BLaER1 (cell line): ENCODE data around the gene KRT6A.
"Not testable (repeated sequence)": the region's sequence is repeated elsewhere in the genome, so short reads cannot be mapped to it uniquely, and the experiment has no call there.

ENCODE experiments used
- H3K27ac ChIP-seq: shearing (Covaris generic); formaldehyde crosslinking; 2 replicates; pipeline ENCODE4 v1.8.1; 2022
- H3K27me3 ChIP-seq: shearing (Covaris generic); formaldehyde crosslinking; 2 replicates; pipeline ENCODE4 v1.8.1; 2022
- H3K36me3 ChIP-seq: shearing (Covaris generic); formaldehyde crosslinking; 2 replicates; pipeline ENCODE4 v1.8.1; 2022
- H3K4me1 ChIP-seq: shearing (Covaris generic); formaldehyde crosslinking; 2 replicates; pipeline ENCODE4 v1.8.1; 2022
- H3K4me2 ChIP-seq: shearing (Covaris generic); formaldehyde crosslinking; 2 replicates; pipeline ENCODE4 v1.8.1; 2022
- H3K4me3 ChIP-seq: shearing (Covaris generic); formaldehyde crosslinking; 2 replicates; pipeline ENCODE4 v1.8.1; 2022
- H3K9ac ChIP-seq: shearing (Covaris generic); formaldehyde crosslinking; 2 replicates; pipeline ENCODE4 v1.8.1; 2022
- H3K9me3 ChIP-seq: shearing (Covaris generic); formaldehyde crosslinking; 2 replicates; pipeline ENCODE4 v1.8.1; 2022
- H4K20me1 ChIP-seq: shearing (Covaris generic); formaldehyde crosslinking; 2 replicates; pipeline ENCODE4 v1.8.1; 2022
- Cebpa-rat ChIP-seq: shearing (Covaris generic); IDR thresholded peaks from 2 replicates; pipeline ENCODE4 v1.8.1; 2022

Gene KRT6A

GRCh38 chr12:52494518-52494917, 1.5 kb upstream of the KRT6A start:
- TF ChIP-seq Cebpa-rat: no peak
- Histone ChIP-seq H3K9me3 (no peaks in the 10 kb centered on the region), H3K4me2 (no peak overlapping the region), H3K27me3 (no peaks in the 10 kb centered on the region), H3K9ac (no peak overlapping the region), H3K4me1 (peaks cover 24% of the 10 kb centered on the region), H4K20me1 (no peaks in the 10 kb centered on the region), H3K27ac (no peak overlapping the region), H3K36me3 (no peaks in the 10 kb centered on the region), H3K4me3 (no peak overlapping the region)

- Histone ChIP-seq H3K9ac (no peak overlapping the region), H3K27me3 (no peaks in the 10 kb centered on the region), H3K4me3 (no peak overlapping the region), H3K4me2 (no peak overlapping the region), H3K36me3 (no peaks in the 10 kb centered on the region), H3K27ac (no peak overlapping the region), H4K20me1 (no peaks in the 10 kb centered on the region), H3K9me3 (no peaks in the 10 kb centered on the region), H3K4me1 (peaks cover 24% of the 10 kb centered on the region)
- no peak for TF ChIP-seq Cebpa-rat
Observed at GRCh38 chr12:52494100-52494499, 1.0 kb upstream of the KRT6A start.

- H3K27me3 ChIP-seq: not testable (repeated sequence)
Observed at GRCh38 chr12:52492405-52492804, 652 bp downstream of the KRT6A start.

GRCh38 chr12:52491495-52491894, 1.6 kb downstream of the KRT6A start:
- not testable (repeated sequence) for H3K4me2 ChIP-seq, H3K27ac ChIP-seq, H3K9ac ChIP-seq, H3K9me3 ChIP-seq, H3K4me3 ChIP-seq, H3K36me3 ChIP-seq, H3K27me3 ChIP-seq, H4K20me1 ChIP-seq
- peaks cover 15% of the 10 kb centered on the region for H3K4me1 ChIP-seq

More at GRCh38 chr12:52492405-52492804, 652 bp downstream of the KRT6A start:
- H3K4me3 ChIP-seq, H3K36me3 ChIP-seq, H3K9me3 ChIP-seq, H3K9ac ChIP-seq, H4K20me1 ChIP-seq, H3K27ac ChIP-seq, H3K4me2 ChIP-seq: not testable (repeated sequence)
- peaks cover 24% of the 10 kb centered on the region for H3K4me1 ChIP-seq

GRCh38 chr12:52488736-52489135, 4.3 kb downstream of the KRT6A start:
- Histone ChIP-seq H3K27ac (no peak overlapping the region), H3K4me3 (no peak overlapping the region), H3K4me2 (no peak overlapping the region), H3K4me1 (no peaks in the 10 kb centered on the region), H3K9me3 (no peaks in the 10 kb centered on the region), H3K27me3 (no peaks in the 10 kb centered on the region), H3K36me3 (no peaks in the 10 kb centered on the region), H3K9ac (no peak overlapping the region), H4K20me1 (no peaks in the 10 kb centered on the region)
- no peak for TF ChIP-seq Cebpa-rat

- not testable (repeated sequence) for H3K36me3 ChIP-seq, H3K9ac ChIP-seq, H3K4me1 ChIP-seq, H3K27ac ChIP-seq, H4K20me1 ChIP-seq, H3K27me3 ChIP-seq, H3K4me3 ChIP-seq, H3K9me3 ChIP-seq, H3K4me2 ChIP-seq
Observed at GRCh38 chr12:52487744-52488443, 5.2 kb downstream of the KRT6A start.

- no peaks in the 10 kb centered on the region for H3K36me3 ChIP-seq
- no peak for TF ChIP-seq Cebpa-rat
- no peaks in the 10 kb centered on the region for H3K4me1 ChIP-seq
- no peaks in the 10 kb centered on the region for H4K20me1 ChIP-seq
- no peak overlapping the region for H3K27ac ChIP-seq
- no peak overlapping the region for H3K4me3 ChIP-seq
- no peaks in the 10 kb centered on the region for H3K27me3 ChIP-seq
- H3K4me2 ChIP-seq: no peak overlapping the region
- no peaks in the 10 kb centered on the region for H3K9me3 ChIP-seq
- no peak overlapping the region for H3K9ac ChIP-seq
Observed at GRCh38 chr12:52487211-52487610, 5.8 kb downstream of the KRT6A start.

GRCh38 chr12:52486166-52487105, 6.6 kb downstream of the KRT6A start:
- TF ChIP-seq Cebpa-rat: no peak
- no peak overlapping the region for H3K27ac ChIP-seq
- H3K4me1 ChIP-seq: no peaks in the 10 kb centered on the region
- H3K27me3 ChIP-seq: no peaks in the 10 kb centered on the region
- H3K9me3 ChIP-seq: no peaks in the 10 kb centered on the region
- no peaks in the 10 kb centered on the region for H3K36me3 ChIP-seq
- H3K4me2 ChIP-seq: no peak overlapping the region
- H3K9ac ChIP-seq: no peak overlapping the region
- H3K4me3 ChIP-seq: no peak overlapping the region
- H4K20me1 ChIP-seq: no peaks in the 10 kb centered on the region

GRCh38 chr12:52480073-52480472, 13.0 kb downstream of the KRT6A start:
- H3K9ac ChIP-seq: no peak overlapping the region
- no peaks in the 10 kb centered on the region for H3K4me1 ChIP-seq

GRCh38 chr12:52477651-52478050, 15.4 kb downstream of the KRT6A start:
- Histone ChIP-seq H3K27me3 (no peaks in the 10 kb centered on the region), H3K27ac (no peak overlapping the region), H3K4me2 (no peak overlapping the region), H3K36me3 (no peaks in the 10 kb centered on the region), H3K4me3 (no peak overlapping the region), H3K4me1 (no peaks in the 10 kb centered on the region), H3K9me3 (0 out of 2 replicates have a peak, but pooled peaks cover 5% of the 10 kb centered on the region), H4K20me1 (no peaks in the 10 kb centered on the region), H3K9ac (no peak overlapping the region)
- no peak for TF ChIP-seq Cebpa-rat

More at GRCh38 chr12:52480073-52480472, 13.0 kb downstream of the KRT6A start:
- H3K4me2 ChIP-seq: no peak overlapping the region
- no peaks in the 10 kb centered on the region for H4K20me1 ChIP-seq
- H3K27ac ChIP-seq: no peak overlapping the region
- no peak for TF ChIP-seq Cebpa-rat
- H3K36me3 ChIP-seq: no peaks in the 10 kb centered on the region
- 0 out of 2 replicates have a peak, but pooled peaks cover 5% of the 10 kb centered on the region for H3K9me3 ChIP-seq
- no peaks in the 10 kb centered on the region for H3K27me3 ChIP-seq
- H3K4me3 ChIP-seq: no peak overlapping the region
